K562 (cell line): ENCODE measurements around the gene CHPF2. TPM values are rescaled to one million over a fixed set of nuclear protein-coding genes. Genes with fewer than 3 reads are reported as not detected.

Experiments
- BHLHE40 ChIP-seq: IDR thresholded peaks from 2 replicates; pipeline ENCODE4 v1.6.1; 2011; ENCODE audit warnings: low read length, improper control_type of control experiment
- CREB1 ChIP-seq, 2 experiments: sonication (generic) in 1 of 2; formaldehyde crosslinking in 1 of 2; IDR thresholded peaks; 2 replicates each; pipeline versions ENCODE4 v1.6.1 to v1.8.0; 2012 to 2022; ENCODE audit warnings: inconsistent platforms in 1 of 2, mild to moderate bottlenecking in 1 of 2, missing genetic modification reagents in 1 of 2, moderate library complexity in 1 of 2
- DNMT1 ChIP-seq: fragments of 450-650 bp; IDR thresholded peaks from 2 replicates; pipeline ENCODE4 v1.6.1; 2016; ENCODE audit warnings: antibody characterized with exemption, mild to moderate bottlenecking
- E2F4 ChIP-seq: sonication (generic); formaldehyde crosslinking; IDR thresholded peaks from 2 replicates; pipeline ENCODE4 v1.8.0; 2022; ENCODE audit warnings: mild to moderate bottlenecking, low read depth, missing genetic modification reagents
- ETV1 ChIP-seq: fragments of 450-650 bp; conservative IDR thresholded peaks from 2 replicates; pipeline ENCODE4 v1.6.1; 2016; ENCODE audit warnings: missing genetic modification characterization, control low read depth, low read depth, missing compliant biosample characterization
- HBP1 ChIP-seq: fragments of 450-650 bp; formaldehyde crosslinking; IDR thresholded peaks from 2 replicates; pipeline ENCODE4 v1.4.0; 2022; ENCODE audit warnings: missing genetic modification characterization
- HMGXB4 ChIP-seq: sonication (generic); formaldehyde crosslinking; IDR thresholded peaks from 2 replicates; pipeline ENCODE4 v1.8.1; 2023; ENCODE audit warnings: mild to moderate bottlenecking, missing genetic modification reagents
- MAFF ChIP-seq: IDR thresholded peaks from 2 replicates; pipeline ENCODE4 v1.6.1; 2012; ENCODE audit warnings: low read length, improper control_type of control experiment
- MAFK ChIP-seq: IDR thresholded peaks from 2 replicates; pipeline ENCODE4 v1.6.1; 2011; ENCODE audit warnings: low read length, improper control_type of control experiment
- NFRKB ChIP-seq: fragments of 450-650 bp; IDR thresholded peaks from 2 replicates; pipeline ENCODE4 v1.6.1; 2016; ENCODE audit warnings: low read depth
- PKNOX1 ChIP-seq: fragments of 450-650 bp; IDR thresholded peaks from 2 replicates; pipeline ENCODE4 v1.6.1; 2016
- RUNX1 ChIP-seq: sonication (generic); IDR thresholded peaks from 2 replicates; pipeline ENCODE4 v1.6.1; 2016; ENCODE audit warnings: antibody characterized with exemption, low read depth
- SNIP1 ChIP-seq: fragments of 450-650 bp; IDR thresholded peaks from 2 replicates; pipeline ENCODE4 v1.7.1; 2017; ENCODE audit warnings: low read depth, mild to moderate bottlenecking
- TBP ChIP-seq: optimal IDR thresholded peaks from 2 replicates; pipeline ENCODE3; 2011; ENCODE audit warnings: low read depth, low read length, improper control_type of control experiment
- TFAP4 ChIP-seq: sonication (generic); formaldehyde crosslinking; IDR thresholded peaks from 2 replicates; pipeline ENCODE4 v1.8.0; 2022; ENCODE audit warnings: missing genetic modification reagents, mild to moderate bottlenecking, moderate library complexity, borderline replicate concordance
- TRIM28 ChIP-seq: fragments of 450-650 bp; IDR thresholded peaks from 2 replicates; pipeline ENCODE4 v1.6.1; 2017
- ZNF140 ChIP-seq: fragments of 250-450 bp; sonication (Bioruptor Pico); IDR thresholded peaks from 2 replicates; pipeline ENCODE4 v1.8.0; 2021; ENCODE audit warnings: moderate library complexity, mild to moderate bottlenecking, inconsistent platforms
- ZNF165 ChIP-seq: fragments of 250-450 bp; sonication (Bioruptor Pico); IDR thresholded peaks from 2 replicates; pipeline ENCODE4 v1.4.0; 2020; ENCODE audit warnings: borderline replicate concordance
- ZNF699 ChIP-seq: fragments of 250-450 bp; sonication (Bioruptor Pico); IDR thresholded peaks from 2 replicates; pipeline ENCODE4 v1.8.0; 2021; ENCODE audit warnings: mild to moderate bottlenecking, moderate library complexity; ENCODE audit not compliant: insufficient replicate concordance
- polyA plus RNA-seq, 8 experiments: library from polyadenylated mRNA; depleted of rRNA in 4 of 8; stranded (reverse) in 5 of 8; unstranded in 3 of 8; fragments of >200 nt; fragmentation: Nextera tagmentation in 2 of 8; fragmentation: Illumina TruSeq in 1 of 8; extraction: Ambion mirVana in 2 of 8; extraction: Trizol in 1 of 8; gene quantifications; 2 replicates each; pipeline versions ENCODE4 v1.2.1 to v1.2.3, GENCODE V29; 2011 to 2014; ENCODE audit warnings: inconsistent platforms in 1 of 8, missing spikeins in 1 of 8
- total RNA-seq, 7 experiments: library from RNA; depleted of rRNA in 6 of 7; stranded (reverse); fragments of >200 nt in 6 of 7; fragmentation: Illumina TruSeq in 2 of 7; extraction: Trizol in 2 of 7; gene quantifications; 2 replicates each; pipeline versions ENCODE4 v1.2.1 to v1.2.3, GENCODE V29; 2011 to 2021; ENCODE audit warnings: low replicate concordance in 1 of 7

Gene CHPF2
- total and polyA plus RNA-seq, 9 of the 15 experiments (the other 6 are each of a cell fraction or from before 2014, with no cell fraction given), result 0.08 to 32.8 (median 10.5) TPM

- TF ChIP-seq MAFK (peak; percentile 32), CREB1 (IDR thresholded peaks at IDR 0.05) (0 out of 2 replicates have a peak, but pooled peaks have one; percentile 25), CREB1 (CRISPR knock-in tag; IDR thresholded peaks at IDR 0.05) (no peak), MAFF (peak; percentile 35; the same call in 1 of the 2 replicates), NFRKB (no peak), SNIP1 (no peak), TFAP4 (CRISPR knock-in tag) (0 out of 2 replicates have a peak, but pooled peaks have one; percentile 26), RUNX1 (no peak), ETV1 (tag) (no peak), BHLHE40 (no peak; the same call in 1 of the 2 replicates), ZNF140 (CRISPR knock-in tag) (no peak), TBP (peak; percentile 47), E2F4 (CRISPR knock-in tag) (no peak), DNMT1 (no peak), ZNF165 (CRISPR knock-in tag) (no peak), HMGXB4 (CRISPR knock-in tag) (no peak), HBP1 (no peak), PKNOX1 (peak; percentile 84), TRIM28 (0 out of 2 replicates have a peak, but pooled peaks have one; percentile 40), ZNF699 (CRISPR knock-in tag) (no peak)
Measured at GRCh38 chr7:151228024-151228866, 4.0 kb upstream of the CHPF2 start (continued).
